Measurements from ENCODE around the gene TMEM247. TPM values are rescaled to one million over a fixed set of nuclear protein-coding genes. Genes with fewer than 3 reads are reported as not detected.

TMEM247 gene
- not detected in 2 replicates for total RNA-seq (2014; rRNA removed; shearing (Covaris generic); ENCODE audit: low replicate concordance)

GRCh38 chr2:46479265-46479664, at the start of gene TMEM247:
Gene TMEM247, plus strand, starts transcription at chr2:46479565.
- Histone ChIP-seq H3K36me3 (ENCODE audit: insufficient read depth, low read length) (no peaks in the 10 kb centered on the region), H2AFZ (ENCODE audit: low read length) (no peak within 1 kb of the TSS), H3K9me3 (ENCODE audit: low read length) (no peaks in the 10 kb centered on the region), H3K27ac (ENCODE audit: low read length) (no peak within 1 kb of the TSS), H3K4me2 (ENCODE audit: low read depth, low read length, poor library complexity, severe bottlenecking) (no peak within 1 kb of the TSS), H3K4me3 (ENCODE audit: low read length) (no peak within 1 kb of the TSS), H3K27me3 (ENCODE audit: low read length) (0 out of 2 replicates have a peak, but pooled peaks cover 3% of the 10 kb centered on the region), H3K9ac (ENCODE audit: low read length) (no peak within 1 kb of the TSS), H3K79me2 (ENCODE audit: low read length) (no peaks in the 10 kb centered on the region), H3K9me2 (replicated peaks; ENCODE audit: insufficient read depth, low read length) (no peaks in the 10 kb centered on the region), H3K4me1 (ENCODE audit: low read length) (peaks cover 7% of the 10 kb centered on the region), H4K20me1 (ENCODE audit: insufficient read depth, low read depth, low read length) (no peaks in the 10 kb centered on the region)
- no peak for DNase-seq

DNA sequence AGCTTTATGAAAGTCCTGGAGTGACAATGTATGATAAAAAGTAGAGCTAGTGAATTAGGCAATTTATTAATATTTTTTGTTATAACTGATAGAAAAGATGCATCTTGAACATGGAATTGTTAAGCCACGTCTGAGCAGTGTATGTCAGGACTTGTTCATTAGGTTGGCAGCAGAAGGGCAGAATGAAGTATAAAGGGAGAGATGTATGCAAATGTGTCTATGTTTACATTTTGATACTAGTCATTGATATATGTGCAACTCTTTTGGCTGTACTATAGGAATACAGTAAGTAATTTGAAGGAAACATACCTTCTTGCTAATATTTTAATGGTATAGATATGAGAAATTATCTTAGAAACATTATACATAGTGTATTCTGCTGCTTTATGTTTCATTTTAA, 49.0 kb upstream of the TMEM247 start:
- H3K4me2 ChIP-seq (ENCODE audit: low read depth, low read length, poor library complexity, severe bottlenecking), result no peak overlapping the region
- H3K27ac ChIP-seq (ENCODE audit: low read length), result no peak overlapping the region
- H3K36me3 ChIP-seq (ENCODE audit: insufficient read depth, low read length), result no peaks in the 10 kb centered on the region
- H3K9ac ChIP-seq (ENCODE audit: low read length), result no peak overlapping the region
- H3K9me2 ChIP-seq (replicated peaks; ENCODE audit: insufficient read depth, low read length), result no peaks in the 10 kb centered on the region
- no peaks in the 10 kb centered on the region for H3K27me3 ChIP-seq (ENCODE audit: low read length)
- H3K9me3 ChIP-seq (ENCODE audit: low read length), result no peaks in the 10 kb centered on the region
- no peaks in the 10 kb centered on the region for H4K20me1 ChIP-seq (ENCODE audit: insufficient read depth, low read depth, low read length)
- peaks cover under 1% of the 10 kb centered on the region; the same call in 1 of the 2 replicates for H3K4me1 ChIP-seq (ENCODE audit: low read length)
- H3K79me2 ChIP-seq (ENCODE audit: low read length), result no peaks in the 10 kb centered on the region
- no peak overlapping the region for H2AFZ ChIP-seq (ENCODE audit: low read length)
- no peak for DNase-seq
- no peak overlapping the region for H3K4me3 ChIP-seq (ENCODE audit: low read length)

DNA sequence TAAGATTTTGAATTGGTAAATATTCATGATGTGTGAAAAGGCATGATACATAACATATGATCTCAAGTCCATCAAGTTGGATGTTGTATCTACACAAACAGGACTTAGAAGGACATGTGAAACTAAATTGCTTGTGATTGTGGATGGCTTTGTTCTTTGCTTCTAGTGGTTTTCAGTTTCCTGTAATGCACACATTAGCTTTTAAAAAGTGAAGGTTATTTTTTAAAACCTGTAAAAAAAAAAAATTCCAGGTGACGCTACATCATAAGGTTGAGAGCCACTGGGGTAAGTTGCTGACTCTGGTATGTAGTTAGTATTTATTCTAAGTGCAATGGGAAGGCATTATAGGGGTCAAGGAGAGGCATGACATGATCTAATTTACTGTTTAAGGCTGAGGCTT, 48.4 kb upstream of the TMEM247 start:
- Histone ChIP-seq H3K9me2 (replicated peaks; ENCODE audit: insufficient read depth, low read length) (no peaks in the 10 kb centered on the region), H2AFZ (ENCODE audit: low read length) (no peak overlapping the region), H3K79me2 (ENCODE audit: low read length) (no peaks in the 10 kb centered on the region), H3K4me3 (ENCODE audit: low read length) (no peak overlapping the region), H4K20me1 (ENCODE audit: insufficient read depth, low read depth, low read length) (no peaks in the 10 kb centered on the region), H3K4me1 (ENCODE audit: low read length) (peaks cover 5% of the 10 kb centered on the region; the same call in 1 of the 2 replicates), H3K9me3 (ENCODE audit: low read length) (no peaks in the 10 kb centered on the region), H3K27me3 (ENCODE audit: low read length) (no peaks in the 10 kb centered on the region), H3K36me3 (ENCODE audit: insufficient read depth, low read length) (no peaks in the 10 kb centered on the region), H3K4me2 (ENCODE audit: low read depth, low read length, poor library complexity, severe bottlenecking) (no peak overlapping the region), H3K27ac (ENCODE audit: low read length) (no peak overlapping the region), H3K9ac (ENCODE audit: low read length) (no peak overlapping the region)
- no peak for DNase-seq

DNA sequence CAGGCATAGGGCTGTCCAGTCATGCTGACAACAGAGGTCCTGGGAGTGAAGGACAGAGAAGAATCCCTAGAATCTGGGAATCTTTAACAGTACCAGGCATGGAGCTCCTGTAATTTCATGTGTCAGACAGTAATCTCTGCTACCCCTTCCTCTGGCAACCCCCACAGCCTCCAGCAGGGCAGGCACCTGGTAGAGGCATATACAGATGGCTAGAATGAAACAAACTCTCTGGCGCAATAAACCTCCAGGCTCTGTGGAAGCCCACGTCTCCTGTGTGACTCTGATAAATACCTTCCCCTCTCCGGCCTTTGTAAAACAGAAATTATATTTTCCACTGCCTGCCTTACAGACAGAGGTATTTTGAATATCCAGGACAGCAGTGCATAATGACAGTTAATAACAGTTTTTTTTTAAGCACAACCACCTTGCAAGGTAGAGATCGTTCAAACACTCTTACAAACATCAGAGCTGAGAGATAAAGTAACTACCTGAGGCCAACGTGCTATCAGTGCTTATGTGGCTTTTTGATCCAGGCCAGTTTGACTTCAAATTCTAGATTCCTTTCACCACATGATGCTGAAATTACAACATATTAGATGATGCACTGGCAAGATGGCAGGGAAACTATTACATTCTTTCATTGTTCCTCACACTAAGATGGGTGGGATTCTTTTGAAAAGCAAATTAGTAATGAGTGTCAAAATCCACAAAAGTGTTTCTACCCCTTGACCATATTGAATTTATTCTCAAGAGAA, 47.7 kb upstream of the TMEM247 start:
- Histone ChIP-seq H4K20me1 (ENCODE audit: insufficient read depth, low read depth, low read length) (no peaks in the 10 kb centered on the region), H3K9ac (ENCODE audit: low read length) (no peak overlapping the region), H3K4me1 (ENCODE audit: low read length) (peaks cover 5% of the 10 kb centered on the region; the same call in 1 of the 2 replicates), H3K4me2 (ENCODE audit: low read depth, low read length, poor library complexity, severe bottlenecking) (no peak overlapping the region), H2AFZ (ENCODE audit: low read length) (no peak overlapping the region), H3K9me3 (ENCODE audit: low read length) (no peaks in the 10 kb centered on the region), H3K4me3 (ENCODE audit: low read length) (no peak overlapping the region), H3K36me3 (ENCODE audit: insufficient read depth, low read length) (no peaks in the 10 kb centered on the region), H3K9me2 (replicated peaks; ENCODE audit: insufficient read depth, low read length) (no peaks in the 10 kb centered on the region), H3K79me2 (ENCODE audit: low read length) (no peaks in the 10 kb centered on the region), H3K27ac (ENCODE audit: low read length) (no peak overlapping the region), H3K27me3 (ENCODE audit: low read length) (no peaks in the 10 kb centered on the region)
- DNase-seq, result no peak

DNA sequence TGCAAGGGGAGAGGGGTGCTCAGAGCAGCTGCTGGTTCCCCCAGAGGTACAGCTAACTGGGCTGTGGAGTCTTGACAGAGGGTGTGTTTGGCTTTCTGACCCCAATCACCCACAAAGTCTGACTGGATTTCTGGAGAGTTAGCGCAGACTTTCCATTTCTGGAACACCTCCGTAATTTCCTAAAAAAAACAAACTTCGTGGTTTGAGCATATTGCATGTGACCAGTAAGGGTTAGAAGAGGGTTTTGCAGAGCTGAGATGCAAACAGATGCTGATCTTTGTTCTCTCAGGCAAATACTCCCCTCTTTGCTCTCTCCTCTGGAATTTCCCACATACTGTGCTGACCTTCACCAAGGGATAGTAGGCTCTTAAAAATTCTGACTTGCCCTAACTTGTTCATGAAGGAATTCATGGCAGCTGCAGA, 44.5 kb upstream of the TMEM247 start:
- H3K4me1 ChIP-seq (ENCODE audit: low read length), result peaks cover 5% of the 10 kb centered on the region; the same call in 1 of the 2 replicates
- no peaks in the 10 kb centered on the region for H3K36me3 ChIP-seq (ENCODE audit: insufficient read depth, low read length)
- H3K9me2 ChIP-seq (replicated peaks; ENCODE audit: insufficient read depth, low read length), result no peaks in the 10 kb centered on the region
- no peak overlapping the region for H3K4me2 ChIP-seq (ENCODE audit: low read depth, low read length, poor library complexity, severe bottlenecking)
- H3K9ac ChIP-seq (ENCODE audit: low read length), result no peak overlapping the region
- no peak overlapping the region for H3K27ac ChIP-seq (ENCODE audit: low read length)
- H3K4me3 ChIP-seq (ENCODE audit: low read length), result no peak overlapping the region
- H3K79me2 ChIP-seq (ENCODE audit: low read length), result no peaks in the 10 kb centered on the region
- H3K27me3 ChIP-seq (ENCODE audit: low read length), result no peaks in the 10 kb centered on the region
- H4K20me1 ChIP-seq (ENCODE audit: insufficient read depth, low read depth, low read length), result no peaks in the 10 kb centered on the region
- H2AFZ ChIP-seq (ENCODE audit: low read length), result no peak overlapping the region
- no peak for DNase-seq
- no peaks in the 10 kb centered on the region for H3K9me3 ChIP-seq (ENCODE audit: low read length)

DNA sequence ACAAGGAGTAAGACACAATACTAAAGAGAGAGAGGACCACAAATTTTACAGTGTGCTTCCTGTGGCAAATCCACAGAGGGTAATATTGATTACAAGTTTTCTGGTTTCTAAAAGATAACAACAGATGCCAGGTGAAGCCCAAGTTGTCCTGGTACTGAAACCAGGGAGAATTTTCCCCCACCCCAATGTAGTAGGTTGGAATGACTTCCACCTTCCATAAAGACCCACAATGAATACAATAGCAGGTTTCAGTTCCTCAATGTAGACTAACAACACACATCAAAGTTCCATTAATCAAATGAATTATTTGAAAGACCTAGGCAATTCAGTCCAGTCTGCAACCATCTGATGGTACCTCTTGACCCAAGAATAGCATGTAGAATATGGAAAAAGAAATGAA, 44.0 kb upstream of the TMEM247 start:
- Histone ChIP-seq H3K4me3 (ENCODE audit: low read length) (no peak overlapping the region), H4K20me1 (ENCODE audit: insufficient read depth, low read depth, low read length) (no peaks in the 10 kb centered on the region), H3K9me3 (ENCODE audit: low read length) (no peaks in the 10 kb centered on the region), H3K9ac (ENCODE audit: low read length) (no peak overlapping the region), H3K27me3 (ENCODE audit: low read length) (no peaks in the 10 kb centered on the region), H3K36me3 (ENCODE audit: insufficient read depth, low read length) (no peaks in the 10 kb centered on the region), H3K27ac (ENCODE audit: low read length) (no peak overlapping the region), H3K4me1 (ENCODE audit: low read length) (peaks cover 5% of the 10 kb centered on the region; the same call in 1 of the 2 replicates), H2AFZ (ENCODE audit: low read length) (no peak overlapping the region), H3K79me2 (ENCODE audit: low read length) (no peaks in the 10 kb centered on the region), H3K4me2 (ENCODE audit: low read depth, low read length, poor library complexity, severe bottlenecking) (no peak overlapping the region), H3K9me2 (replicated peaks; ENCODE audit: insufficient read depth, low read length) (no peaks in the 10 kb centered on the region)
- DNase-seq, result no peak

DNA sequence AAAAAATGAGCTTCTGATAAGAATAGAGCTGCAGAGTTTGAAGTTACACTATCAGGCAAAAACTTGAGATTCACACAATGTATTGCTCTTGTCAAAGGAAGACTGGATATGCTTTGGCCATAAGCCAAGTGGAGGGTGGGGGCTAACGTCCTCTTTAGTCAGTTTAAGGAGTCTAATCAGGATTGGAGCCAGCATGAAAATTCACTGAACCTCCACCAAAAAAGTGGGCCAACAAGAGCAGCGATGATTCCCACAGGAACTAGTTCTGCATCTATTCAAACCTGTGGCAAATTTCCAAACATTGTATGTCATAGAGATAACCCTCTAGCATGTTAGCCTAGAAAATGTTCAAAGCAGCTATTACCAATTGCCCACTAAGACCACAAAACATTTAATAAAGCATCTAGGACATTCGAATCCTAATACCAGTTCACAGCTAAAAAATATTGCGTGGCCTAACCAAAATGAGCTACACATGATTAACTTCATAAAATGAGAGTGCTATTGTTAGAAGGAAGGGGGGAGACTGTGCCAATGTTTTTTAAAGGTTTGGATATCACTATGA, 43.5 kb upstream of the TMEM247 start:
- no peak for DNase-seq
- H3K36me3 ChIP-seq (ENCODE audit: insufficient read depth, low read length), result no peaks in the 10 kb centered on the region
- no peaks in the 10 kb centered on the region for H3K9me3 ChIP-seq (ENCODE audit: low read length)
- H2AFZ ChIP-seq (ENCODE audit: low read length), result no peak overlapping the region
- no peak overlapping the region for H3K9ac ChIP-seq (ENCODE audit: low read length)
- no peak overlapping the region for H3K4me2 ChIP-seq (ENCODE audit: low read depth, low read length, poor library complexity, severe bottlenecking)
- H4K20me1 ChIP-seq (ENCODE audit: insufficient read depth, low read depth, low read length), result no peaks in the 10 kb centered on the region
- H3K27me3 ChIP-seq (ENCODE audit: low read length), result no peaks in the 10 kb centered on the region
- no peak overlapping the region for H3K27ac ChIP-seq (ENCODE audit: low read length)
- peaks cover 5% of the 10 kb centered on the region; the same call in 1 of the 2 replicates for H3K4me1 ChIP-seq (ENCODE audit: low read length)
- H3K4me3 ChIP-seq (ENCODE audit: low read length), result no peak overlapping the region
- no peaks in the 10 kb centered on the region for H3K79me2 ChIP-seq (ENCODE audit: low read length)
- H3K9me2 ChIP-seq (replicated peaks; ENCODE audit: insufficient read depth, low read length), result no peaks in the 10 kb centered on the region

GRCh38 chr2:46436800-46437199, 42.6 kb upstream of the TMEM247 start:
- no peaks in the 10 kb centered on the region for H3K9me2 ChIP-seq (replicated peaks; ENCODE audit: insufficient read depth, low read length)
- peaks cover 5% of the 10 kb centered on the region; the same call in 1 of the 2 replicates for H3K4me1 ChIP-seq (ENCODE audit: low read length)
- no peak overlapping the region for H3K27ac ChIP-seq (ENCODE audit: low read length)
- H3K27me3 ChIP-seq (ENCODE audit: low read length), result no peaks in the 10 kb centered on the region
- H3K36me3 ChIP-seq (ENCODE audit: insufficient read depth, low read length), result no peaks in the 10 kb centered on the region
- no peaks in the 10 kb centered on the region for H3K9me3 ChIP-seq (ENCODE audit: low read length)
- H3K4me2 ChIP-seq (ENCODE audit: low read depth, low read length, poor library complexity, severe bottlenecking), result no peak overlapping the region
- H3K79me2 ChIP-seq (ENCODE audit: low read length), result no peaks in the 10 kb centered on the region
- no peak overlapping the region for H2AFZ ChIP-seq (ENCODE audit: low read length)
- H3K9ac ChIP-seq (ENCODE audit: low read length), result no peak overlapping the region
- no peak overlapping the region for H3K4me3 ChIP-seq (ENCODE audit: low read length)
- no peaks in the 10 kb centered on the region for H4K20me1 ChIP-seq (ENCODE audit: insufficient read depth, low read depth, low read length)
- no peak for DNase-seq

Measured in Karpas-422 (cell line).